22Rv1 (cell line): ENCODE measurements around the gene SNED1.

Experiments used
- ZFX ChIP-seq: fragments of 450-650 bp; IDR thresholded peaks from 2 replicates; pipeline ENCODE4 v1.6.1; 2017; ENCODE audit warnings: antibody characterized with exemption, borderline replicate concordance
- TF ChIP-seq, protein P1 (sequence below): fragments of 450-650 bp; IDR thresholded peaks from 2 replicates; pipeline ENCODE4 v1.5.1; 2017; ENCODE audit warnings: mild to moderate bottlenecking

DNA sequence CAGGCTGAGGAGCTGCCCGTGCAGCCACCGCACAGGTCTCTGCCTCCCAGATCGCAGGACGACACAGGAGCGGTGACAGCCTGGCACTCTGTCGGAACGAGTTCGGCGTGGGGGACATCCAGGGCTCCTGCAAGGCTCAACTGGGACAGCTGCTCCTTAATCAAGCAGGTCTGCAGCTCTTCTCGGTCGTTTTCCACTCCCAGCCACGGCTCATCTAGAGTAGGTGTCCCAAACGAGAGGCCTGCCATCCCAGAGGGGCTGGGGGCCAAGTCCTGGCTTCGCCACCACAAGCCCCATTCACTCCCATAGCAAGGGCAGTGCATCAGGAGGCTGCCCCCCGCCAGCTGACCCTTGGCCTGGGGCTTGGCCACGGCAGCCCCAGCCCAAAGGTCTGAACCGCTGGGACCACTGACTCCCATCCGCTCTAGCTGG is 128.4 kb downstream of the SNED1 start:
- TF ChIP-seq, protein P1, sequence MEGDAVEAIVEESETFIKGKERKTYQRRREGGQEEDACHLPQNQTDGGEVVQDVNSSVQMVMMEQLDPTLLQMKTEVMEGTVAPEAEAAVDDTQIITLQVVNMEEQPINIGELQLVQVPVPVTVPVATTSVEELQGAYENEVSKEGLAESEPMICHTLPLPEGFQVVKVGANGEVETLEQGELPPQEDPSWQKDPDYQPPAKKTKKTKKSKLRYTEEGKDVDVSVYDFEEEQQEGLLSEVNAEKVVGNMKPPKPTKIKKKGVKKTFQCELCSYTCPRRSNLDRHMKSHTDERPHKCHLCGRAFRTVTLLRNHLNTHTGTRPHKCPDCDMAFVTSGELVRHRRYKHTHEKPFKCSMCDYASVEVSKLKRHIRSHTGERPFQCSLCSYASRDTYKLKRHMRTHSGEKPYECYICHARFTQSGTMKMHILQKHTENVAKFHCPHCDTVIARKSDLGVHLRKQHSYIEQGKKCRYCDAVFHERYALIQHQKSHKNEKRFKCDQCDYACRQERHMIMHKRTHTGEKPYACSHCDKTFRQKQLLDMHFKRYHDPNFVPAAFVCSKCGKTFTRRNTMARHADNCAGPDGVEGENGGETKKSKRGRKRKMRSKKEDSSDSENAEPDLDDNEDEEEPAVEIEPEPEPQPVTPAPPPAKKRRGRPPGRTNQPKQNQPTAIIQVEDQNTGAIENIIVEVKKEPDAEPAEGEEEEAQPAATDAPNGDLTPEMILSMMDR, result no peak
- TF ChIP-seq ZFX, result no peak
